Astrocyte (in vitro differentiated cells and primary cell): ENCODE results near the gene TENT4B.

ENCODE experiments used
- CTCF ChIP-seq: IDR thresholded peaks from 2 replicates; pipeline ENCODE4 v1.5.1; 2011; ENCODE audit warnings: low read depth, mild to moderate bottlenecking, inconsistent platforms, low read length, moderate library complexity; ENCODE audit not compliant: insufficient read depth
- EZH2 ChIP-seq: IDR thresholded peaks from 2 replicates; pipeline ENCODE4 v1.6.1; 2012; ENCODE audit warnings: mild to moderate bottlenecking, low read length, inconsistent platforms; ENCODE audit not compliant: insufficient read depth

- TF ChIP-seq CTCF (no peak), EZH2 (no peak)
Measured at GRCh38 chr16:50133214-50133613, 19.9 kb upstream of the TENT4B start.
